Stimulated activated CD4-positive, alpha-beta T cell treated with anti-CD3 and anti-CD28 coated beads, Interleukin-12 subunit alpha, Interleukin-12 subunit beta, amount 100 ng/mL, for 4 hours (primary cell): Measurements from ENCODE around the gene LDLRAD4.
A peak's percentile ranks its signal among the peaks of the same experiment; 100 is the strongest.

Experiments used
- DNase-seq: peaks from one replicate; pipeline ENCODE4 v3.0.0-alpha.2; 2020

LDLRAD4 gene

DNA sequence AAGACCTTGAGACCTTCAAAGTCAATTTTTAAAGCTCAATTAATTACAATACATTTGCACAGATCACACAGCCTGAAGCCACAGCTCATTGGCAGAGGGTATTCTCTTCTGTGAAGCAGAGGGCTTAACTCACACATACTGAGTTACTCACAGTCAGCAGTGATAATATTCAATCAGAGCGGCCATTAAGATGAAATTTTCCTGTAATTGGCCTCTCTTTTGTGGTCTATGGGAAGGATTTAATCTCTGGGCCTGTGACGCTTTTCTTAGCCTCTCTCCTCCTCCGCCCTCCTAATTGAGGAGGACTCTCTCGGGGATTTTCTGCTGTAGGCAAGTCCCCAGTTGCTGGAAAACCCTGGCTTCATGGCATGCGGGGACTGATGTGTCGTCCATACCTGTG lies 12.3 kb upstream of the LDLRAD4 start:
- DNase-seq, result no peak

GRCh38 chr18:13207294-13207693 lies 11.3 kb upstream of the LDLRAD4 start:
- DNase-seq, result no peak

GRCh38 chr18:13211534-13211933 lies 7.0 kb upstream of the LDLRAD4 start:
- DNase-seq, result no peak

GRCh38 chr18:13213036-13213795 lies 5.3 kb upstream of the LDLRAD4 start:
- no peak for DNase-seq

- DNase-seq, result no peak
Observed at GRCh38 chr18:13214609-13215008, 4.0 kb upstream of the LDLRAD4 start.

- DNase-seq, result peak; percentile 43
Observed at GRCh38 chr18:13216092-13216582, 2.4 kb upstream of the LDLRAD4 start.

GRCh38 chr18:13216711-13217465 lies 1.7 kb upstream of the LDLRAD4 start:
- peak; percentile 49 for DNase-seq

DNA sequence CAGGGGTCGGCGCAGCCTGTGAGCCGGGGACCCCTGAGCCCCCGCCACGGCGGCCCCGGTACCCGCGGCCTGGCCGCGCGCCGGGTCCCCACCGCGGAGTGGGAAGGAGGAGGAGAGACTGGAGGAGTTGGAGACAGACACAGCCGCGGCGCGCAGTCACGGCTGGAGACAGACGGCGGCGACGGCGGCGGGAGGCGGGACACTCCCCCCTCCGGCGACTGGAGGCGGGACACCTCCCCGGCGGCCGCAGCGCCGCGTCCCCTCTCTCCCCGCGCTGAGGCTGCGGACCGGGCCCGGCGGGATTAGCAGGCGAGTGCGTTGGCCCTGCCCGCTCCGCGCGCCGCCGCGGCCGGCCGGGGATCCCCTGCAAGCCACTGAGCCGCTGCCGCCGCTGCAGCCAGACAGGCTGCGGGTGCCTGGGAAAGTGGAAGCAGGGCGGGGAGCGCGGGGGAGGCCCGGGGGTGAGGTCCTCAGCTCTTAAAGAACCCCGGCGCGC lies 1.0 kb upstream of the LDLRAD4 start:
- peak; percentile 56 for DNase-seq

- no peak for DNase-seq
Observed at GRCh38 chr18:13217971-13218367, 591 bp upstream of the LDLRAD4 start.

- DNase-seq, result no peak
Observed at GRCh38 chr18:13218997-13219396, 437 bp downstream of the LDLRAD4 start.

- no peak for DNase-seq
Observed at GRCh38 chr18:13219593-13220159, 1.1 kb downstream of the LDLRAD4 start.

DNA sequence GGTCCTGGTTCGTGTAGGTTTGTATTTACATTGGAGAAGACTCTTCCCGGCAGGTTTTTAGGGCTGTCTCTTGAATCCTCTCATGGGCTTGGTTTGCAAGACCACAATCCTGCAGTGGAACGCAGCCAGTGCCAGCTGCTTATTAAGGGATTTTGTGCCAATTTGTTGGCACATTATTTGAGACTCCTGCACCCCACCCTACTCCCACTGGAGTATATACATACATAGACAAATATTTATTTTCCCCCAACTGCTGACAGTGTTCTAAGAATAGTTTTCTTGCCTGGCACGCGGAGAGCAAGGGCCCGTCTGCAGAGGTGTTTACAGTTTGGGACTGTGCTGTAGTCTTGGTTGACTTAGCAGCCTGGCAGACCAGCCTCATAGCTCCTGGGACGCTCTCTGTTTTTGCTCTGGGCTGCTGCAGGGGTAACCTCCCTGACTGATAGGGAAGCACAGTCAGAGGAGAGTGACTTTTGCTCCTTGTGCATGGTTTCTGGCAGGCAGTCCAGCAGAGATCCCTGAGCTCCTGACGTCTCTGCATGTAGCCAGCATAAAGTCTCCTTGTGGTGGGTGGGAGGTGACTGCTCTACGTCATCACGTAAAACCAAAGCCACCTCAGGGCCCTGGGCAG lies 1.9 kb downstream of the LDLRAD4 start:
- DNase-seq, result no peak

GRCh38 chr18:13221869-13222855 lies 3.6 kb downstream of the LDLRAD4 start:
- DNase-seq, result no peak

DNA sequence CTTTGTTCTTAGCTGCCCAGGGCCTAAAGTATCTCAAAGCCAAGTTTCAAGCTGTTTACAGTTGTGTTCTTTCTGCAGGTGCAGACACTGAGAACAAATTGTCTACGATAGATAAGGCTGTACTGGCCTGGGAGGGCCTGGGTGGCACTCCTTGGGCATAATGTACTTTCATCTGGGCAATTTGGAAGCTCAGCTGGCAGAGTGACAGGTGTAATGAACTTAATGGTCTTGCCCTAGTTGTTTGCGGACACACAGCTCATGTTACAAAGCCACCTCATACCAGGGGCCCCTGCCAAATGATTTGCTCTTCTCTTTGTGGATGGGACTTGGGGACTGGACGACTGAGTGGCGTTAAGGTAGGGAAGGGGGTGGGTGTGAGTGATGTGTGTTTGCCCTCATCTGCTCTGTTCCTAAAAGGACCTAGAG lies 4.3 kb downstream of the LDLRAD4 start:
- DNase-seq, result no peak

DNA sequence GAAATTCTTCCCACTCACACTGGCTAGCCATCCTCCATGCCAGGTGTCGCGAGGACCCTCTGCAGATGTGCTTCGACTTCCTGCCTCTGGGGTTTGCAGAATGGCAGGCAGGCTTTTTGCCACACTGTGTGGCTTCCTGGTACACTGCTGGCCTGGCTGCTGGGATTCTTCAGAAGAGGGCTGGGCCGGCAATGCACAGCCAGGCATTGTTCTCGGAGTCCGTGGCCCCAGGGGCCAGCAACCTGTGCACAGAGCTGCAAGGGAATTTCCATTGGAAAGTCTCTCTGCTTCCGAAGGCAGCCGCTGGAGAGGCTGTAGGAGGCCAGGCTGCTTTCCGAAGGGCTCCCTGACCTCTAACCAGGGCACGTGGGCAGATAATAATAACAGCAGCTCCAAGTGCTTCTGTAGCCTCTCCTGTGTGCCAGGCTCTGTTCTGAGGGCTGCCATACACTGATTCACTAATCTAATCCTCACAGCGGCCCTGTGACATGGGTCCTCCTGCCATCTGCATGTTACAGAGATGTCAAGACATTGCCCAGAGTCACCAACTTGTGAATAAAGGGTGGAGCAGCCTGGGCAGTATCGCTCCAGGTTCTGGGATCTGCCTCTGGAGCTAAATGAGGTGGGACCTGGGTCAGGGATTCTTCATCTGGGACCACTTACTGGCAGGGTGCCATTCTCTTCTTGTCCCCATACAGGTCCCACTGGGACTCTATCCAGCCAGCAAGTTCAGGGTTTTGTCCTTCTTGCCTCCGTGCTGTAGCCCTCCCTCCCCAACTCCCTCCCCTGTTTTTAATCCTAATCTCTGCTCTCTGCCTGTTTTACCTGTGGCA lies 5.0 kb downstream of the LDLRAD4 start:
- no peak for DNase-seq

GRCh38 chr18:13225261-13225660 lies 6.7 kb downstream of the LDLRAD4 start:
- DNase-seq, result no peak

DNA sequence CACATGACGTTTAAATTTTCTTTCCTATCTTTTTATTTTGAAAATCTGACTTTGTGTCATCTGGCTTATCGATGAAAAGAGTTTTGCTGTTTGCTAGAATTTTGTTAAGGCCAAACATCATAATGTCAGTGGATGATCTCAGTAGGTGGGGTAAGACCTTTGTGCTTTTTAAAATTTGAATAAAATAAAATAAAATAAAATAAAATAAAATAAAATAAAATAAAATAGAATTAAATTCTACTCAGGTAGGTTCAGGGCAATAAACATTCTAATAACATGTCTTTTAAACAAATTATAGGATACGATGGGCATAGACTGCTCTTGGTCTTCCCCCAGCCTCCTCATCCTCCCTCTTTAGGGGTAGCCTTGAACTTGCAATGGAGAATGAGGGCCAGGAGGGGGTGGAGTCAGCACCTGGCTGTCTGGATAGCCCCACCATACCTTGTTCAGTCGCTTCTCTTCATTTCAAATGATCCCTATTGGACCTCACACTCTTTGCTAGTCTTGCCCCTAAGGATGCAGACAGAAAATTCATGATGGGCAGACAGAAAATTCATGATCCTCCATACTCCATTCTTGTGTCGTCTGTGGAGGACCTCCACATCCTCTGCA lies 8.1 kb downstream of the LDLRAD4 start:
- no peak for DNase-seq

GRCh38 chr18:13227910-13228309 lies 9.3 kb downstream of the LDLRAD4 start:
- no peak for DNase-seq

GRCh38 chr18:13229001-13229671 lies 10.6 kb downstream of the LDLRAD4 start:
- no peak for DNase-seq

DNA sequence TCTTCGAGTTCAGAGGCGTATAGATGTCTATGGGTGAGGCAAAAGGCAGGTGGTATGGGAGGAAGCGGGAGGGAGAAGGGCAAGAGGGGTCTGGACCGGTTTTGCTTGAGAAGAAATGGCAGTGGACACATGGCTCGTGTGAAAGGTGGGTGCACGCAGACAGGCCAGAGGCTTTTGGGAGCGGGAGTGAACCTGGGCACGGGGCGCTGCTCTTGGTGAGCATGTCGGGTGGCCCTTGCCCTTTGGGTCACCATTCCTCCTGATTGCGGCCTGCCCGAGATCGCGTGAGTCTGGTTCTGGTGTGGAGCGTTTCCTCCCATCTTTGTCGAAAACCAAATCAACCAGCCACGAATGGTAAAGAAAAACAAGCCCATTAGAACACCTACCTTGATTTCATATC lies 12.6 kb downstream of the LDLRAD4 start:
- no peak for DNase-seq
